ENCODE measurements around the gene TNNI2. TPM values are rescaled to one million over a fixed set of nuclear protein-coding genes. Genes with fewer than 3 reads are reported as not detected.

TNNI2 gene
- total RNA-seq, 2 donors from 2014 or later: 1.4 TPM; not detected in 1

GRCh38 chr11:1842149-1843097 lies 3.6 kb downstream of the TNNI2 start:
- Mint-ChIP-seq H3K9me3 (no peaks in the 10 kb centered on the region), H3K4me1 (ENCODE audit: low read depth in 2 of 2) (peaks cover 24 to 25% of the 10 kb centered on the region in 2 donors), H3K27ac (peak overlapping the region in 1 of 2 donors; percentile 83), H3K27me3 (peaks cover 0 to 6% of the 10 kb centered on the region in 2 donors), H3K4me3 (no peak overlapping the region), H3K36me3 (no peaks in the 10 kb centered on the region)
- ATAC-seq (no peak), DNase-seq (ENCODE audit: low spot score) (no peak)

- H3K4me1 Mint-ChIP-seq (ENCODE audit: low read depth in 2 of 2): peaks cover 24 to 32% of the 10 kb centered on the region in 2 donors
Measured at GRCh38 chr11:1843098-1843473, 4.3 kb downstream of the TNNI2 start.

DNA sequence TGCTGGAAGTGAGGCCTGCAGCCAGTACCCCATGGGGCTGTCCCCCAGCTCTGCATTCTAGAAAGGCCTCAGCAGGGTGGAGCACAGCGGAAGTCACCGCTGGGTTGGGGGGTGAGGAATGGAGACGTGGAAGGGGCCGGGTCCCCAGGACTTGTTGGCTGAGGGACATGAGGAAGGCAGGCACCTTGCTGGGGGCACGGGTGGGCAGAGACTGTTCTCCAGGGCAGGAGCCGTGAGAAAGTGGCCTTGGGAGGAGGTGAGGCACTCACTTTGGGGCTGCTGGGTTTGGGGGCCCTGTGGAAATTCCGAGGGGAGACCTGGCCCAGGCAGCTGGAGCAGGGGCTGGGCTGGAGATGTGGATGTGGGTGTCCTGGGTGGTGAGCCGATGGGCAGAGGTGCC lies 5.0 kb downstream of the TNNI2 start:
- Mint-ChIP-seq H3K27me3 (peaks cover 0 to 6% of the 10 kb centered on the region in 2 donors), H3K36me3 (no peaks in the 10 kb centered on the region), H3K4me1 (ENCODE audit: low read depth in 2 of 2) (peaks cover 25 to 34% of the 10 kb centered on the region in 2 donors), H3K27ac (peak overlapping the region; percentile 82 to 83), H3K4me3 (peak overlapping the region; percentile 56), H3K9me3 (no peaks in the 10 kb centered on the region)
- ATAC-seq: no peak
- DNase-seq (ENCODE audit: low spot score): no peak

More at GRCh38 chr11:1843098-1843473, 4.3 kb downstream of the TNNI2 start:
- Mint-ChIP-seq H3K27ac (peak overlapping the region; percentile 82 to 83), H3K27me3 (peaks cover 0 to 6% of the 10 kb centered on the region in 2 donors), H3K9me3 (no peaks in the 10 kb centered on the region), H3K36me3 (no peaks in the 10 kb centered on the region), H3K4me3 (peak overlapping the region; percentile 56)
- ATAC-seq: no peak
- DNase-seq (ENCODE audit: low spot score): no peak

DNA sequence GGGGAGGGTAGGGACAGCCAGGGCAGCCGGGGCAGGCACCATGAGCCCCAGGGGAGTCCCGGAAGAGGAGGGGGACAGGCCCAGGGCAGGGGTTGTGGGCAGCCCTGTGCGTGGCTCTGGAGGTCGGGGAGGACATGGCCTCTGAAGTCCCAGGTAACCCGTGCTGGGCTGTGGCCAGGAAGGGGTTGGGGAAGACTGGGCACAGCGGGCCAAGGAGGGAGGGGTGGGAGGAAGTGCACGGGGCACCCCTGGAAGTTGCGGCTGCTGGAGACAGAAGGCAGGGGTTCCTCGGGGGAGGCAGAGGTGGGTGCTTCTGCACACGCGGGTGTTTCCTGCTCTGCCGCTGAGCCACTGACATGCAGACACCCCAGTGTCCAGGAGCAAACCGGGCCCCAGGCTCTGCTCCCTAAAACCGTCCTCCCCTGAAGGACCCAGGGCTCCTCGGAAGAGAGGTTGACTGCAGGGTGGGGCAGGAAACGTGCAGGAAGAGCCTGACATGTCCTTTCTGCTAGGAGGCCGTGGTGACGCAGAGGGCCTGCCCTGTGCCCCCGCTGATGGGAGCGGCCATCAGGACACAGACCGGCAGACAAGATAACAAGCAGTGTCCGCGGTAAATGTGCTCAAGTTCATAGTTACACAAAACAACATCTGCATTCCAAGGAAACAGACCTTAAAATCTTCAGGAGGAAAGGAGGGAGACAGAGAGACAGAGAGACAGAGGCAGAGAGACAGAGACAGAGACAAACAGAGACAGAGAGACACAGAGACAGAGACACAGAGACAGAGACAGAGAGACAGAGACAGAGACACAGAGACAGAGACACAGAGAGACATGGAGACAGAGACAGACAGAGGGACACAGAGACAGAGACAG lies 5.7 kb downstream of the TNNI2 start:
- Mint-ChIP-seq H3K27me3 (peaks cover 0 to 6% of the 10 kb centered on the region in 2 donors), H3K36me3 (no peaks in the 10 kb centered on the region), H3K4me1 (ENCODE audit: low read depth in 2 of 2) (peaks cover 32 to 41% of the 10 kb centered on the region in 2 donors), H3K4me3 (peak overlapping the region; percentile 77), H3K9me3 (no peaks in the 10 kb centered on the region), H3K27ac (peak overlapping the region; percentile 82 to 83)
- ATAC-seq: peak; percentile 54 to 74
- no peak for DNase-seq (ENCODE audit: low spot score)

- peak overlapping the region; percentile 82 to 83 for H3K27ac Mint-ChIP-seq
- H3K4me1 Mint-ChIP-seq (ENCODE audit: low read depth in 2 of 2): peaks cover 30 to 46% of the 10 kb centered on the region in 2 donors
- no peak for DNase-seq (ENCODE audit: low spot score)
- no peaks in the 10 kb centered on the region for H3K9me3 Mint-ChIP-seq
- no peaks in the 10 kb centered on the region for H3K36me3 Mint-ChIP-seq
- H3K4me3 Mint-ChIP-seq: peak overlapping the region; percentile 77
- H3K27me3 Mint-ChIP-seq: peaks cover 0 to 6% of the 10 kb centered on the region in 2 donors
- ATAC-seq: no peak
Measured at GRCh38 chr11:1845095-1845429, 6.3 kb downstream of the TNNI2 start.

DNA sequence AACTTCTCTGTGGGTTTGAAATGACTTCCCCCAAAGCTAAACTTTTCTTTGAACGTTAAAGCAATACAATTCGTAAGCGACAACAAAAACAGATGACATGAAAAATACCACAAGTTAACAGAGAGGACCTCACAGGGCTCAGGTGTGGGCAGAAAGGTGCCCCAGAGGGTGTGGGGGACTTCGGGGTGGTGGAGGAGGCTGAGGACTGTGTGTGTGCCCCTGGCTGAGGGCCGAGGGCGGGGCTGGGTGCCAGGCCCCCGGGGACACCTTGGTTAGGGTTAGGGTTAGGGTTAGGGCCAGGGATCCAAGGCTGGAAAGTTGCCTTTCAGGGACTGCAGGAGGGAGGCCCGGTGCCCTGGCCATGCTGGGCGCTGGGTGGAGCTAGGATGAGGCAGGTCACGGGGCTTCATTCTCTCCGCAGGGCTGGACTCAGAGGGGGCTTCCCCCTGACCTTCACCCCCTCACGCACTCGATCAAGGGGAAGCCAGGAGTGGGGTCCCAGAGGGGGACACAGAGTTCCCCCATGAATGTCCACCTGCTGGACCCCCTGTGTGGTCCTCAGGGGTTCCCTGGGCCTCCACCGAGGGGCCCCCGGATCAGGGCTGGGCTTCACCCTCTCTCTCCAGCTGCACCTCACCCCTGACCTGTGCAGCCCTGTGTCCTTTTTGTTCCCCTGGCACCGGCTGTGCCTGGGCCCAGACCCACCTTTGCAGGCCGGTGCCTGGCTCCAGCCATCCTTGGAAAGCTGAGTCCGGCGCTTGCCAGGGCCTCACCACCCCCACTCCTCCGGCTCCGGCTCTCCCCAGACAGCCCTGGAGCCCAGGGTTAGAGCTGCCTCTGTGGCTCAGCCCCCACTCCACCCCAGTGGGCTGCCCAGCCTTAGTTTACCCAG lies 7.0 kb downstream of the TNNI2 start:
- Mint-ChIP-seq H3K27me3 (peaks cover 0 to 6% of the 10 kb centered on the region in 2 donors), H3K9me3 (no peaks in the 10 kb centered on the region), H3K27ac (peak overlapping the region; percentile 82 to 83), H3K4me3 (peak overlapping the region; percentile 77), H3K36me3 (no peaks in the 10 kb centered on the region), H3K4me1 (ENCODE audit: low read depth in 2 of 2) (peaks cover 33 to 51% of the 10 kb centered on the region in 2 donors)
- DNase-seq (ENCODE audit: low spot score): no peak
- no peak for ATAC-seq

- H3K4me3 Mint-ChIP-seq: peak overlapping the region; percentile 31
- ATAC-seq: no peak
- H3K36me3 Mint-ChIP-seq: no peaks in the 10 kb centered on the region
- no peaks in the 10 kb centered on the region for H3K9me3 Mint-ChIP-seq
- H3K27me3 Mint-ChIP-seq: peaks cover 0 to 6% of the 10 kb centered on the region in 2 donors
- H3K27ac Mint-ChIP-seq: peak overlapping the region; percentile 59 to 78
- peaks cover 39 to 54% of the 10 kb centered on the region in 2 donors for H3K4me1 Mint-ChIP-seq (ENCODE audit: low read depth in 2 of 2)
- no peak for DNase-seq (ENCODE audit: low spot score)
Measured at GRCh38 chr11:1846453-1846932, 7.7 kb downstream of the TNNI2 start.

DNA sequence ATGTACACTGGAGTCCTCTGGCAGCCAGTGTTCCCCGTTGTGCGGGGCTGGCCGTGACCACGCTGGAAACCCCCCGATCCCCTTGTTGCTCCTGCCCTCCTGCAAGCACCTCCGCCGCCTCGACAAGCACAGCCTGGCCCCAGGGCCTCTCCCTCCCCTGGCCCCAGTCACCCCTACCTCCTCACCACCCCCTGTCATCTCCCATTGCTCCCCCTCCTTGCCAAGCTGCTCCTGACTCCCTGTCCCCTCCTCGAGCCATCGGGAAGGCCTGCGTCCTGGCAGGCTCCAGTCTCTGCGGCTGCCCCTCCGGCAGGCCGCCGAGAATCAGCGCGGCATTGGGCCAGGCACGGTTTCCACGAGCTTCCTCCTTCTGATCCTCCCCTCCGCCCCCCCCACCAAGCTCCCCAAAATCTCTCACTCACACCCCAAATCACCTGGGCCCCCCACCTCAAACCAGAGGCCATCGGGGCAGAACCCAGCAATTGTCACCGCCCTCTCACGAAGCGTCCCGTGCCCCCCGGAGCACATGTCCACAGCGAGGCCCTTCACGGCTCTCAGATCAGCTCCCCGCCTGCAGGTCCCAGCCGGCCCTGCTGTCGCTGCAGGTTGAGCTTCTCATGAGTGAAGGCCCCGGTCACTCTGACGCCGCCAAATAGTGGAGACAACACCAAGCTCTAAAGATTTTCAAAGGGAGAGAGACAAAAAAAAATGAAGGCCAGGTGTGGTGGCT lies 8.4 kb downstream of the TNNI2 start:
- peak overlapping the region; percentile 7 for H3K4me3 Mint-ChIP-seq
- DNase-seq (ENCODE audit: low spot score) (no peak), ATAC-seq (no peak)
- H3K9me3 Mint-ChIP-seq: no peaks in the 10 kb centered on the region
- peaks cover 0 to 6% of the 10 kb centered on the region in 2 donors for H3K27me3 Mint-ChIP-seq
- H3K36me3 Mint-ChIP-seq: no peaks in the 10 kb centered on the region
- peaks cover 43 to 58% of the 10 kb centered on the region in 2 donors for H3K4me1 Mint-ChIP-seq (ENCODE audit: low read depth in 2 of 2)
- peak overlapping the region; percentile 59 to 78 for H3K27ac Mint-ChIP-seq

DNA sequence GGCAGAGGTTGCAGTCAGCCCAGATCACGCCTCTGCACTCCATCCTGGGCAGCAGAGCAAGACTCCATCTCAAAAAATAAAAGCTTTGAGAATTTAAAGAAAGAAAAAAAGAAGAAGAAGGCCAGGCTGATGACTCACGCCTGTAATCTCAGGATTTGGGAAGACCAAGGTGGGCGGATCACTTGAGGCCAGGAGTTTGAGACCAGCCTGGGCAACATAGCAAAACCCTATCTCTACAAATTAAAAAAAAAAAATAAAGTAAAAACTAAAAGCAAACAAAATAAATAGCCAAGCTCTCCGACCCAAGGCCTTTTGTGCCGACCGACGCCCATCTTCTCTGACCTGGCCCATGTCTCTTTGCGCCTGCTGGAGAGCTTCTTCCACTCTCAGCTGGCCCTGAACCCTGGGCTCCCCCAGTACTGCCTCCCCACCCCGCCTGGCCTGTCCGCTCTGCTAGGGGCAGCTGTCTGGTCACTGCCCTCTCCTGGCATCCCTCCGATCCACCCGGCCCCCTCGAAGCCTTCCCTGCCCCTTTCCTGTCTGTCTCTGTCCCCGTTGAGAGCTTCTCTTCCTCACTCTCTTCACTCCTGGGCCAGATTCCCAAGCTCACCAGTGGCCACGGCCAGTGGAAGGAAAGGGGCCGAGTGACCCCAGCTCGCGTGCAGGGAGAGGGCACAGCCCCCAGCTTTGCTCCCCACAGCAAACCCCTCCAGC lies 9.3 kb downstream of the TNNI2 start:
- no peak overlapping the region for H3K27ac Mint-ChIP-seq

GRCh38 chr11:1848640-1849430 lies 10.1 kb downstream of the TNNI2 start:
- Mint-ChIP-seq H3K9me3 (no peaks in the 10 kb centered on the region), H3K27ac (peak overlapping the region; percentile 54 to 90), H3K4me1 (ENCODE audit: low read depth in 2 of 2) (peaks cover 46 to 62% of the 10 kb centered on the region in 2 donors), H3K36me3 (no peaks in the 10 kb centered on the region), H3K27me3 (peaks cover 0 to 6% of the 10 kb centered on the region in 2 donors), H3K4me3 (peak overlapping the region; percentile 37)
- ATAC-seq (no peak), DNase-seq (ENCODE audit: low spot score) (no peak)

More for the DNA sequence above, 9.3 kb downstream of the TNNI2 start:
- H3K4me3 Mint-ChIP-seq: peak overlapping the region; percentile 7
- ATAC-seq: no peak
- H3K4me1 Mint-ChIP-seq (ENCODE audit: low read depth in 2 of 2): peaks cover 51 to 68% of the 10 kb centered on the region in 2 donors
- H3K36me3 Mint-ChIP-seq: no peaks in the 10 kb centered on the region
- H3K9me3 Mint-ChIP-seq: no peaks in the 10 kb centered on the region
- DNase-seq (ENCODE audit: low spot score): no peak
- peaks cover 0 to 6% of the 10 kb centered on the region in 2 donors for H3K27me3 Mint-ChIP-seq

- ATAC-seq: no peak
- Mint-ChIP-seq H3K4me1 (ENCODE audit: low read depth in 2 of 2) (peaks cover 44 to 47% of the 10 kb centered on the region in 2 donors), H3K4me3 (peak overlapping the region; percentile 93), H3K27ac (peak overlapping the region; percentile 91 to 99), H3K27me3 (no peaks in the 10 kb centered on the region), H3K36me3 (no peaks in the 10 kb centered on the region), H3K9me3 (no peaks in the 10 kb centered on the region)
- DNase-seq (ENCODE audit: low spot score): no peak
Measured at GRCh38 chr11:1851468-1852180, 12.8 kb downstream of the TNNI2 start.
